ENCODE measurements around the gene TERT. TPM values are rescaled to one million over a fixed set of nuclear protein-coding genes. Genes with fewer than 3 reads are reported as not detected.
A peak's percentile ranks its signal among the peaks of the same experiment; 100 is the strongest.
"Not testable (repeated sequence)": the region's sequence is repeated elsewhere in the genome, so short reads cannot be mapped to it uniquely, and the experiment has no call there.

TERT gene
- polyA plus RNA-seq, 3 donors: 0.17 to 0.43 (median 0.28) TPM

- no peak for DNase-seq (ENCODE audit: low read depth in 3 of 3, low spot score in 2 of 3)
Observed at GRCh38 chr5:1243487-1244130, 51.3 kb downstream of the TERT start.

- no peak for DNase-seq (ENCODE audit: low read depth in 3 of 3, low spot score in 2 of 3)
Observed at GRCh38 chr5:1242733-1243486, 52.0 kb downstream of the TERT start.

GRCh38 chr5:1241509-1242080, 53.3 kb downstream of the TERT start:
- no peak for DNase-seq (ENCODE audit: low read depth in 3 of 3, low spot score in 2 of 3)

- DNase-seq (ENCODE audit: low read depth in 3 of 3, low spot score in 2 of 3): no peak
Observed at GRCh38 chr5:1240496-1241260, 54.2 kb downstream of the TERT start.

GRCh38 chr5:1239505-1240251, 55.2 kb downstream of the TERT start:
- DNase-seq (ENCODE audit: low read depth in 3 of 3, low spot score in 2 of 3): no peak

- DNase-seq (ENCODE audit: low read depth in 3 of 3, low spot score in 2 of 3): no peak
Observed at GRCh38 chr5:1235838-1236237, 59.0 kb downstream of the TERT start.

GRCh38 chr5:1235379-1235778, 59.5 kb downstream of the TERT start:
- DNase-seq (ENCODE audit: low read depth in 3 of 3, low spot score in 2 of 3): no peak

- DNase-seq (ENCODE audit: low read depth in 3 of 3, low spot score in 2 of 3): no peak
Observed at GRCh38 chr5:1232780-1233179, 62.1 kb downstream of the TERT start.

- no peak for DNase-seq (ENCODE audit: low read depth in 3 of 3, low spot score in 2 of 3)
Observed at GRCh38 chr5:1231354-1231905, 63.4 kb downstream of the TERT start.

GRCh38 chr5:1230551-1230950, 64.3 kb downstream of the TERT start:
- no peak for DNase-seq (ENCODE audit: low read depth in 3 of 3, low spot score in 2 of 3)

GRCh38 chr5:1229822-1230221, 65.0 kb downstream of the TERT start:
- no peak for DNase-seq (ENCODE audit: low read depth in 3 of 3, low spot score in 2 of 3)

GRCh38 chr5:1229023-1229422, 65.8 kb downstream of the TERT start:
- not testable (repeated sequence) for DNase-seq (ENCODE audit: low read depth in 3 of 3, low spot score in 2 of 3)

GRCh38 chr5:1228120-1228519, 66.7 kb downstream of the TERT start:
- DNase-seq (ENCODE audit: low read depth in 3 of 3, low spot score in 2 of 3): no peak

GRCh38 chr5:1227667-1228066, 67.2 kb downstream of the TERT start:
- peak in 2 of 3 donors; percentile 39 to 73 for DNase-seq (ENCODE audit: low read depth in 3 of 3, low spot score in 2 of 3)

- no peak for DNase-seq (ENCODE audit: low read depth in 3 of 3, low spot score in 2 of 3)
Observed at GRCh38 chr5:1226839-1227581, 67.9 kb downstream of the TERT start.

GRCh38 chr5:1226231-1226630, 68.6 kb downstream of the TERT start:
- no peak for DNase-seq (ENCODE audit: low read depth in 3 of 3, low spot score in 2 of 3)

GRCh38 chr5:1225081-1225480, 69.8 kb downstream of the TERT start, which contains the start of gene SLC6A18:
Gene SLC6A18 (plus strand): TSS chr5:1225381. CDS start chr5:1225478, 97 bp downstream.
- DNase-seq (ENCODE audit: low read depth in 3 of 3, low spot score in 2 of 3): no peak

GRCh38 chr5:1224631-1225030, 70.2 kb downstream of the TERT start:
- no peak for DNase-seq (ENCODE audit: low read depth in 3 of 3, low spot score in 2 of 3)

GRCh38 chr5:1223278-1223670, 71.6 kb downstream of the TERT start:
- DNase-seq (ENCODE audit: low read depth in 3 of 3, low spot score in 2 of 3): no peak
